Dermis microvascular lymphatic vessel endothelial cell (primary cell): ENCODE data around the gene UGT2A1. TPM values are rescaled to one million over a fixed set of nuclear protein-coding genes. Genes with fewer than 3 reads are reported as not detected.
A peak's percentile ranks its signal among the peaks of the same experiment; 100 is the strongest.
"Not testable (repeated sequence)": the region's sequence is repeated elsewhere in the genome, so short reads cannot be mapped to it uniquely, and the experiment has no call there.

Experiments
- DNase-seq, 2 donors: peaks; one replicate each; pipeline versions ENCODE4 v3.0.0 to v3.0.0-alpha.2; 2010; ENCODE audit warnings: low read depth in 2 of 2
- total RNA-seq: library from RNA; depleted of rRNA; stranded (reverse); fragments of >200 nt; gene quantifications from 2 replicates; pipeline ENCODE4 v1.2.1, GENCODE V29; 2014

UGT2A1 gene
- total RNA-seq, result not detected in 2 replicates

- no peak for DNase-seq
Observed at GRCh38 chr4:69653147-69653546, at the start of gene UGT2A1. TSS of gene UGT2A1 (minus strand) at chr4:69653247. CDS start at chr4:69647644, 5,603 bp downstream.

- no peak for DNase-seq
Observed at GRCh38 chr4:69702201-69702600, 49.2 kb upstream of the UGT2A1 start.

GRCh38 chr4:69701696-69702095, 48.6 kb upstream of the UGT2A1 start:
- DNase-seq, result no peak

GRCh38 chr4:69697536-69698242, 44.6 kb upstream of the UGT2A1 start:
- DNase-seq, result no peak

GRCh38 chr4:69689599-69689998, 36.6 kb upstream of the UGT2A1 start:
- DNase-seq, result peak; percentile 47 to 52

GRCh38 chr4:69684804-69685203, 31.8 kb upstream of the UGT2A1 start:
- DNase-seq, result no peak

- DNase-seq, result no peak
Observed at GRCh38 chr4:69668680-69669079, 15.6 kb upstream of the UGT2A1 start.

- not testable (repeated sequence) for DNase-seq
Observed at GRCh38 chr4:69664009-69664408, 11.0 kb upstream of the UGT2A1 start.

GRCh38 chr4:69661130-69661803, 8.2 kb upstream of the UGT2A1 start:
- DNase-seq, result not testable (repeated sequence)

GRCh38 chr4:69658133-69658532, 5.1 kb upstream of the UGT2A1 start:
- no peak for DNase-seq

- DNase-seq, result no peak
Observed at GRCh38 chr4:69656653-69657158, 3.7 kb upstream of the UGT2A1 start.

- no peak for DNase-seq
Observed at GRCh38 chr4:69650872-69651271, 2.2 kb downstream of the UGT2A1 start.

- no peak for DNase-seq
Observed at GRCh38 chr4:69649629-69650028, 3.4 kb downstream of the UGT2A1 start.

- DNase-seq, result no peak
Observed at GRCh38 chr4:69649207-69649606, 3.8 kb downstream of the UGT2A1 start.

- no peak for DNase-seq
Observed at GRCh38 chr4:69642961-69643360, 10.1 kb downstream of the UGT2A1 start.

- DNase-seq, result no peak
Observed at GRCh38 chr4:69640289-69640688, 12.8 kb downstream of the UGT2A1 start.

- DNase-seq, result no peak
Observed at GRCh38 chr4:69639542-69639941, 13.5 kb downstream of the UGT2A1 start, which contains the start of gene UGT2A2. TSS of gene UGT2A2 (minus strand) at chr4:69639642. CDS start at chr4:69639640, 2 bp downstream.

- DNase-seq, result peak in 1 of 2 donors; percentile 6
Observed at GRCh38 chr4:69617083-69617694, 35.9 kb downstream of the UGT2A1 start.

GRCh38 chr4:69610484-69610883, 42.6 kb downstream of the UGT2A1 start:
- DNase-seq, result no peak

- DNase-seq, result no peak
Observed at GRCh38 chr4:69601065-69601464, 52.0 kb downstream of the UGT2A1 start.

GRCh38 chr4:69600013-69600412, 53.0 kb downstream of the UGT2A1 start:
- DNase-seq, result no peak

GRCh38 chr4:69594382-69594781, 58.7 kb downstream of the UGT2A1 start:
- no peak for DNase-seq
